ENCODE measurements around the gene MTMR12. TPM values are rescaled to one million over a fixed set of nuclear protein-coding genes. Genes with fewer than 3 reads are reported as not detected.
A peak's percentile ranks its signal among the peaks of the same experiment; 100 is the strongest.

The MTMR12 gene
- total and polyA plus RNA-seq, 2 of the 13 experiments (the other 11 are each of a cell fraction or from before 2014, with no cell fraction given) = 23.4 to 36.6 TPM

- Histone ChIP-seq H3K4me3 (replicated peaks in 1 of 3; ENCODE audit: insufficient read depth in 1 of 3, low read depth in 2 of 3, low read length in 3 of 3) (peak overlapping the region; percentile 84 to 95 (median 92)), H3K4me1 (ENCODE audit: insufficient read depth, low read length) (peaks cover 79% of the 10 kb centered on the region), H3K27me3 (ENCODE audit: control insufficient read depth in 1 of 2, insufficient read depth in 2 of 2, low read length in 2 of 2) (no peaks in the 10 kb centered on the region), H3K9me3 (ENCODE audit: low read length) (no peaks in the 10 kb centered on the region), H3K4me2 (ENCODE audit: low read depth, low read length) (peak overlapping the region; percentile 95), H3K9ac (ENCODE audit: insufficient read depth, low read depth, low read length) (peak overlapping the region; percentile 95), H3K36me3 (replicated peaks in 1 of 2; ENCODE audit: control insufficient read depth in 1 of 2, insufficient read depth in 2 of 2, low read length in 2 of 2) (peaks cover 1 to 9% of the 10 kb centered on the region in 2 experiments; a peak in 1 of 5 replicates), H4K20me1 (ENCODE audit: insufficient read depth, low read length) (peaks cover 19% of the 10 kb centered on the region; the same call in 1 of the 2 replicates), H3K79me2 (ENCODE audit: insufficient read depth, low read length) (peaks cover 59% of the 10 kb centered on the region), H2AFZ (ENCODE audit: low read length) (no peak overlapping the region), H3K27ac (ENCODE audit: extremely low read length, insufficient read depth, low read length) (peak overlapping the region; percentile 81)
- intact Hi-C loops (cut with micrococcal nuclease; ENCODE audit: unreplicated experiment) (loop anchor here (2.0 to 5.0 kb wide), 4 partner anchors 39 to 261 kb away; partner anchors contain the start of gene GOLPH3), in situ Hi-C loops (cut with HindIII; ENCODE audit: extremely low pct_ligation_motif_present, low pct_unique_long_range_greater_than_20kb) (no loop called here)
- CTCF ChIA-PET (ENCODE audit: low intra/inter-chr PET ratio, low total read pairs) = no interaction called here
- POLR2A ChIA-PET = no interaction called here
- no peak for DNase-seq (ENCODE audit: low spot score)
- TSS peak; percentile 60 for BruUV-seq (replicated peaks)
- ATAC-seq = no peak
- 5% methylated on average over 16 of the region's 16 CpGs for WGBS (ENCODE audit: low lambda C conversion rate)
- FAIRE-seq = no peak
- TF ChIP-seq SMAD3 (CRISPR knock-in tag; IDR thresholded peaks at IDR 0.05) (no peak), MNT (IDR thresholded peaks at IDR 0.05) (peak; percentile 31; the same call in 1 of the 2 replicates), EZH2 (conservative IDR thresholded peaks at IDR 0.05; ENCODE audit: low read depth, low read length) (no peak), ZNF670 (CRISPR knock-in tag; IDR thresholded peaks at IDR 0.05; ENCODE audit: borderline replicate concordance) (0 out of 2 replicates have a peak, but pooled peaks have one; percentile 32), MXI1 (IDR thresholded peaks at IDR 0.05; ENCODE audit: borderline replicate concordance, low read depth, low read length) (0 out of 3 replicates have a peak, but pooled peaks have one; percentile 5), ZNF501 (CRISPR knock-in tag; IDR thresholded peaks at IDR 0.05) (peak; percentile 47; the same call in 1 of the 2 replicates), NAIF1 (CRISPR knock-in tag; IDR thresholded peaks at IDR 0.05; ENCODE audit: borderline replicate concordance) (0 out of 2 replicates have a peak, but pooled peaks have one; percentile 28), IKZF1 (IDR thresholded peaks at IDR 0.05) (no peak), BRCA1 (CRISPR knock-in tag; IDR thresholded peaks at IDR 0.05) (no peak), ZNF263 (CRISPR knock-in tag; IDR thresholded peaks at IDR 0.05) (no peak), ZMYM4 (CRISPR knock-in tag; IDR thresholded peaks at IDR 0.05) (0 out of 2 replicates have a peak, but pooled peaks have one; percentile 13), ZNF510 (CRISPR knock-in tag; IDR thresholded peaks at IDR 0.05; ENCODE audit: low read depth) (no peak), KAT8 (CRISPR knock-in tag; IDR thresholded peaks at IDR 0.05) (0 out of 2 replicates have a peak, but pooled peaks have one; percentile 19), MATR3 (CRISPR knock-in tag; IDR thresholded peaks at IDR 0.05) (no peak), PHF8 (CRISPR knock-in tag; IDR thresholded peaks at IDR 0.05) (peak; percentile 39), RNF219 (CRISPR knock-in tag; IDR thresholded peaks at IDR 0.05) (0 out of 2 replicates have a peak, but pooled peaks have one; percentile 53), ZNF776 (CRISPR knock-in tag; IDR thresholded peaks at IDR 0.05) (no peak)
- TF ChIP-seq, protein P1, sequence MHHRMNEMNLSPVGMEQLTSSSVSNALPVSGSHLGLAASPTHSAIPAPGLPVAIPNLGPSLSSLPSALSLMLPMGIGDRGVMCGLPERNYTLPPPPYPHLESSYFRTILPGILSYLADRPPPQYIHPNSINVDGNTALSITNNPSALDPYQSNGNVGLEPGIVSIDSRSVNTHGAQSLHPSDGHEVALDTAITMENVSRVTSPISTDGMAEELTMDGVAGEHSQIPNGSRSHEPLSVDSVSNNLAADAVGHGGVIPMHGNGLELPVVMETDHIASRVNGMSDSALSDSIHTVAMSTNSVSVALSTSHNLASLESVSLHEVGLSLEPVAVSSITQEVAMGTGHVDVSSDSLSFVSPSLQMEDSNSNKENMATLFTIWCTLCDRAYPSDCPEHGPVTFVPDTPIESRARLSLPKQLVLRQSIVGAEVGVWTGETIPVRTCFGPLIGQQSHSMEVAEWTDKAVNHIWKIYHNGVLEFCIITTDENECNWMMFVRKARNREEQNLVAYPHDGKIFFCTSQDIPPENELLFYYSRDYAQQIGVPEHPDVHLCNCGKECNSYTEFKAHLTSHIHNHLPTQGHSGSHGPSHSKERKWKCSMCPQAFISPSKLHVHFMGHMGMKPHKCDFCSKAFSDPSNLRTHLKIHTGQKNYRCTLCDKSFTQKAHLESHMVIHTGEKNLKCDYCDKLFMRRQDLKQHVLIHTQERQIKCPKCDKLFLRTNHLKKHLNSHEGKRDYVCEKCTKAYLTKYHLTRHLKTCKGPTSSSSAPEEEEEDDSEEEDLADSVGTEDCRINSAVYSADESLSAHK (CRISPR knock-in tag; IDR thresholded peaks at IDR 0.05; ENCODE audit: borderline replicate concordance) = no peak
- TF ChIP-seq, protein P2, sequence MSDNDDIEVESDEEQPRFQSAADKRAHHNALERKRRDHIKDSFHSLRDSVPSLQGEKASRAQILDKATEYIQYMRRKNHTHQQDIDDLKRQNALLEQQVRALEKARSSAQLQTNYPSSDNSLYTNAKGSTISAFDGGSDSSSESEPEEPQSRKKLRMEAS (IDR thresholded peaks at IDR 0.05) = peak; percentile 43; the same call in 1 of the 2 replicates
Observed at GRCh38 chr5:32311404-32312196, 1.1 kb downstream of the MTMR12 start.

All from HepG2 (cell line).